HepG2 (cell line): ENCODE measurements around the gene CBFA2T2. TPM values are rescaled to one million over a fixed set of nuclear protein-coding genes. Genes with fewer than 3 reads are reported as not detected.

ENCODE experiments used
- ATAC-seq: fragments of 200-7000 bp; cut with Tn5 transposase; 3 replicates; pipeline ENCODE4 v1.9.1; 2020; ENCODE audit warnings: mild to moderate bottlenecking, moderate library complexity
- BruUV-seq: library from RNA; stranded (reverse); fragments of 400-500 nt; replicated peaks from 2 replicates; lab custom pipeline; 2021; lab: Mats Ljungman, UMichigan
- CTCF ChIA-PET: fragments of 300-600 bp; formaldehyde crosslinking; extraction: SDS; loops from one replicate; lab custom pipeline; 2021; ENCODE audit warnings: low total read pairs, inconsistent platforms, low intra/inter-chr PET ratio; lab: Yijun Ruan, JAX
- POLR2A ChIA-PET: fragments of 350-600 bp; sonication (Branson Sonifier 250); formaldehyde crosslinking; loops from one replicate; lab custom pipeline; 2020; ENCODE audit warnings: antibody characterized with exemption, inconsistent platforms; lab: Yijun Ruan, JAX
- DNase-seq: peaks from one replicate; pipeline ENCODE4 v3.0.0-alpha.2; 2015; ENCODE audit warnings: low spot score
- FAIRE-seq: peaks from 3 replicates; lab custom pipeline; 2011; peaks lifted over from hg19 to GRCh38; lab: Jason Lieb, UNC
- H2AFZ ChIP-seq: one replicate; pipeline ENCODE4 v1.6.1; 2011; ENCODE audit warnings: low read length, inconsistent platforms
- H3K27ac ChIP-seq: fragments of 300-600 bp; 3 replicates; pipeline ENCODE4 v1.8.0; 2011; ENCODE audit warnings: mixed run types, mild to moderate bottlenecking, mixed read lengths, low read length, inconsistent platforms; ENCODE audit not compliant: insufficient read depth; ENCODE audit errors: extremely low read length
- H3K27me3 ChIP-seq, 2 experiments: fragments of 200-600 bp in 1 of 2; 2 replicates in 1 of 2; 3 replicates in 1 of 2; pipeline versions ENCODE4 v1.6.0 to v1.8.0; 2011; ENCODE audit warnings: low read length in 2 of 2, mild to moderate bottlenecking in 2 of 2, moderate library complexity in 2 of 2, inconsistent platforms in 1 of 2; ENCODE audit not compliant: insufficient read depth in 2 of 2, control insufficient read depth in 1 of 2
- H3K36me3 ChIP-seq, 2 experiments: fragments of 200-600 bp in 1 of 2; replicated peaks in 1 of 2; 2 replicates in 1 of 2; 3 replicates in 1 of 2; pipeline versions ENCODE4 v1.5.1 to v1.8.0; 2011; ENCODE audit warnings: low read length in 2 of 2, inconsistent platforms in 1 of 2; ENCODE audit not compliant: insufficient read depth in 2 of 2, control insufficient read depth in 1 of 2
- H3K4me1 ChIP-seq: 2 replicates; pipeline ENCODE4 v1.5.1; 2012; ENCODE audit warnings: low read length, inconsistent platforms; ENCODE audit not compliant: insufficient read depth
- H3K4me2 ChIP-seq: 2 replicates; pipeline ENCODE4 v1.6.0; 2011; ENCODE audit warnings: low read depth, low read length, inconsistent platforms
- H3K4me3 ChIP-seq, 3 experiments: fragments of 200-600 bp in 1 of 3; sonication (generic), shearing (Covaris generic) in 1 of 3; replicated peaks in 1 of 3; 2 replicates each; pipeline ENCODE4 v1.5.1; 2011 to 2016; ENCODE audit warnings: low read length in 3 of 3, inconsistent platforms in 2 of 3, low read depth in 2 of 3, mild to moderate bottlenecking in 2 of 3, control low read depth in 1 of 3, mixed read lengths in 1 of 3; ENCODE audit not compliant: insufficient read depth in 1 of 3
- H3K79me2 ChIP-seq: one replicate; pipeline ENCODE4 v1.6.1; 2011; ENCODE audit warnings: low read length, inconsistent platforms; ENCODE audit not compliant: insufficient read depth
- H3K9ac ChIP-seq: 2 replicates; pipeline ENCODE4 v1.6.0; 2011; ENCODE audit warnings: mild to moderate bottlenecking, low read depth, low read length, inconsistent platforms; ENCODE audit not compliant: insufficient read depth
- H3K9me3 ChIP-seq: 2 replicates; pipeline ENCODE4 v1.5.1; 2012; ENCODE audit warnings: mild to moderate bottlenecking, low read length
- H4K20me1 ChIP-seq: 2 replicates; pipeline ENCODE4 v1.6.0; 2011; ENCODE audit warnings: inconsistent platforms, mild to moderate bottlenecking, low read length, moderate library complexity; ENCODE audit not compliant: insufficient read depth
- EED ChIP-seq: sonication (generic); formaldehyde crosslinking; IDR thresholded peaks from 2 replicates; pipeline ENCODE4 v1.5.0; 2020; ENCODE audit warnings: mild to moderate bottlenecking, missing genetic modification reagents
- GATAD2A ChIP-seq: IDR thresholded peaks from 2 replicates; pipeline ENCODE4 v1.6.1; 2016
- IKZF1 ChIP-seq: fragments of 450-650 bp; IDR thresholded peaks from 2 replicates; pipeline ENCODE4 v1.7.1; 2016
- KDM1A ChIP-seq: IDR thresholded peaks from 2 replicates; pipeline ENCODE4 v1.6.1; 2016; ENCODE audit warnings: missing compliant biosample characterization
- KDM6A ChIP-seq: IDR thresholded peaks from 2 replicates; pipeline ENCODE4 v1.6.1; 2016; ENCODE audit warnings: low read depth
- MAFF ChIP-seq: IDR thresholded peaks from 2 replicates; pipeline ENCODE4 v1.6.1; 2011; ENCODE audit warnings: low read depth, low read length, improper control_type of control experiment
- MTA1 ChIP-seq: sonication (generic); formaldehyde crosslinking; IDR thresholded peaks from 2 replicates; pipeline ENCODE4 v1.4.0; 2020; ENCODE audit warnings: missing genetic modification reagents, mild to moderate bottlenecking, borderline replicate concordance
- NCOA2 ChIP-seq: sonication (generic); formaldehyde crosslinking; IDR thresholded peaks from 2 replicates; pipeline ENCODE4 v1.8.0; 2022; ENCODE audit warnings: inconsistent platforms
- NPAS2 ChIP-seq: sonication (generic); formaldehyde crosslinking; IDR thresholded peaks from 2 replicates; pipeline ENCODE4 v1.8.0; 2022; ENCODE audit warnings: mild to moderate bottlenecking, missing genetic modification reagents, borderline replicate concordance
- PAF1 ChIP-seq: IDR thresholded peaks from 2 replicates; pipeline ENCODE4 v1.6.1; 2016; ENCODE audit warnings: missing genetic modification reagents, missing compliant biosample characterization
- PCBP1 ChIP-seq: fragments of 200-400 bp; formaldehyde crosslinking; IDR thresholded peaks from 2 replicates; pipeline ENCODE4 v1.6.1; 2017; ENCODE audit warnings: mild to moderate bottlenecking, low read depth, low read length, borderline replicate concordance
- PCBP2 ChIP-seq: fragments of 200-400 bp; formaldehyde crosslinking; optimal IDR thresholded peaks from 2 replicates; pipeline ENCODE3; 2018; ENCODE audit warnings: low read length, low read depth; ENCODE audit not compliant: poor library complexity, severe bottlenecking
- POLR2G ChIP-seq: fragments of 200-400 bp; formaldehyde crosslinking; IDR thresholded peaks from 2 replicates; pipeline ENCODE4 v1.6.1; 2018; ENCODE audit warnings: mild to moderate bottlenecking, low read depth, low read length, moderate library complexity
- RBM22 ChIP-seq: fragments of 200-400 bp; formaldehyde crosslinking; optimal IDR thresholded peaks from 2 replicates; pipeline ENCODE3; 2017; ENCODE audit warnings: mild to moderate bottlenecking, low read length, moderate library complexity
- SAFB2 ChIP-seq: sonication (generic); formaldehyde crosslinking; IDR thresholded peaks from 2 replicates; pipeline ENCODE4 v1.5.1; 2020; ENCODE audit warnings: missing genetic modification reagents, low read depth, mild to moderate bottlenecking, borderline replicate concordance
- SMC3 ChIP-seq: IDR thresholded peaks from 2 replicates; pipeline ENCODE4 v1.6.1; 2011; ENCODE audit warnings: low read length, improper control_type of control experiment
- TEAD3 ChIP-seq: optimal IDR thresholded peaks from 2 replicates; pipeline ENCODE3; 2016; ENCODE audit warnings: borderline replicate concordance
- ZBTB7B ChIP-seq: sonication (generic); formaldehyde crosslinking; IDR thresholded peaks from 2 replicates; pipeline ENCODE4 v1.4.0; 2020; ENCODE audit warnings: missing genetic modification reagents
- ZFP36L1 ChIP-seq: sonication (generic); formaldehyde crosslinking; IDR thresholded peaks from 2 replicates; pipeline ENCODE4 v1.8.0; 2022; ENCODE audit warnings: mild to moderate bottlenecking, missing genetic modification reagents, moderate library complexity
- ZNF512B ChIP-seq: sonication (generic); formaldehyde crosslinking; IDR thresholded peaks from 2 replicates; pipeline ENCODE4 v1.5.1; 2020; ENCODE audit warnings: missing genetic modification reagents, mild to moderate bottlenecking, borderline replicate concordance
- ZSCAN31 ChIP-seq: sonication (generic); formaldehyde crosslinking; IDR thresholded peaks from 2 replicates; pipeline ENCODE4 v1.5.0; 2020; ENCODE audit warnings: low read depth, mild to moderate bottlenecking, missing genetic modification reagents
- ZZZ3 ChIP-seq: sonication (generic); formaldehyde crosslinking; IDR thresholded peaks from 2 replicates; pipeline ENCODE4 v1.4.0; 2020; ENCODE audit warnings: missing genetic modification reagents, mild to moderate bottlenecking, borderline replicate concordance
- WGBS: methylation state at CpG from one replicate; pipeline ENCODE4 v1.1.6; 2017; ENCODE audit warnings: low lambda C conversion rate; 5-methylcytosine and 5-hydroxymethylcytosine counted together
- in situ Hi-C: cut with HindIII; loops from 2 replicates; pipeline ENCODE4 v1.10.0; 2017; ENCODE audit warnings: low pct_unique_long_range_greater_than_20kb; ENCODE audit not compliant: extremely low pct_ligation_motif_present
- intact Hi-C: fragments of 100-400 bp; cut with micrococcal nuclease; formaldehyde crosslinking; loops from one replicate; pipeline ENCODE4 v1.10.0; 2022; ENCODE audit not compliant: unreplicated experiment
- polyA plus RNA-seq, 8 experiments: library from polyadenylated mRNA; depleted of rRNA in 3 of 8; stranded (reverse) in 7 of 8; unstranded in 1 of 8; fragments of >200 nt; fragmentation: Illumina TruSeq in 4 of 8; extraction: Trizol in 4 of 8; gene quantifications; 2 replicates each; pipeline versions ENCODE4 v1.2.1 to v1.2.3, GENCODE V29; 2011 to 2016; ENCODE audit warnings: low read depth in 4 of 8, missing spikeins in 1 of 8, mixed read lengths in 1 of 8; ENCODE audit not compliant: insufficient read depth in 1 of 8
- total RNA-seq, 5 experiments: library from RNA; depleted of rRNA; stranded (reverse); fragments of >200 nt; fragmentation: Illumina TruSeq; extraction: Trizol; gene quantifications; 2 replicates each; pipeline ENCODE4 v1.2.3, GENCODE V29; 2016; ENCODE audit warnings: low read depth in 1 of 5

The CBFA2T2 gene
- total and polyA plus RNA-seq, 2 of the 13 experiments (the other 11 are each of a cell fraction or from before 2014, with no cell fraction given): 6.3 to 21.2 TPM

DNA sequence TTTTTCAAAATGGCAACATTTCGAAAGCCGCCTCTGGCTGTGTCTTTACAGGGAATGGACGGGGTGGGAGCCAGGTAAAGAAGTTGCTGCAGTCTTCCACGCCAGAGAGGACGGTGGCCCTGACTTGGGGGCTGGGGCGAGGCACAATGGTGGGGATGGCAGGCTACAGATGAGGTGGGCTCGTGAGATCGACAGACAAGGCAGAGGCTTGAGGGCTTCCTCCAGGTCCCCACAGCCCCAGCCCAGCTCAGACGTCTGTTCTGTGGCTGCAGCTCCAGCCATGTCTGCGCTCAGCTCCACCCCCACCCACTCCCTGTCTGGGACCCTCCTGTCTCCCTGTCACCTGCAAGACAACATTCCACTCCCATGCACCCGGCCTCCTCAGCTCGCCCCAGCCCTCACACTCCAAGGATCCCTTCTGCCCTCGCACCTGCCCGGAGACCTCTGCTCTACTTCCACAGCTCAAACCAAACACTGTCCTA lies 164.8 kb downstream of the CBFA2T2 start:
- H4K20me1 ChIP-seq: no peaks in the 10 kb centered on the region
- WGBS: 88% methylated on average over 13 of the region's 14 CpGs
- peaks cover 24 to 32% of the 10 kb centered on the region in 2 experiments; a peak in 4 of 5 replicates for H3K36me3 ChIP-seq
- ChIA-PET CTCF (interaction anchor here (4.7 kb wide), 1 partner anchor 196 kb away, joined by 53 read pairs; no protein-coding TSS in a partner anchor), POLR2A (interaction anchor here (1.7 to 2.2 kb wide), 2 partner anchors 9 to 20 kb away, joined by 5 to 24 read pairs; no protein-coding TSS in a partner anchor)
- no peak overlapping the region for H3K9ac ChIP-seq
- no peak overlapping the region for H3K4me3 ChIP-seq
- intact Hi-C loops: loop anchor here (5.0 kb wide), 1 partner anchor 137 kb away; no protein-coding TSS in a partner anchor
- no peaks in the 10 kb centered on the region for H3K79me2 ChIP-seq
- H2AFZ ChIP-seq: no peak overlapping the region
- no peaks in the 10 kb centered on the region for H3K27me3 ChIP-seq
- H3K4me2 ChIP-seq: no peak overlapping the region
- H3K4me1 ChIP-seq: peaks cover 37% of the 10 kb centered on the region
- no peak for DNase-seq
- FAIRE-seq: no peak
- ATAC-seq: peak; percentile 0; the same call in 1 of the 3 replicates
- no peaks in the 10 kb centered on the region for H3K9me3 ChIP-seq
- no peak overlapping the region for H3K27ac ChIP-seq
- in situ Hi-C loops: loop anchor here (5.0 kb wide), 1 partner anchor 192 kb away; no protein-coding TSS in a partner anchor
- no TSS peak for BruUV-seq
- TF ChIP-seq NCOA2 (CRISPR knock-in tag) (no peak), MTA1 (CRISPR knock-in tag) (no peak), PAF1 (CRISPR knock-in tag) (peak; percentile 21; the same call in 1 of the 2 replicates), PCBP2 (no peak), KDM6A (CRISPR knock-in tag) (no peak), POLR2G (peak; percentile 57), NPAS2 (CRISPR knock-in tag) (no peak), KDM1A (CRISPR knock-in tag) (no peak), MAFF (no peak), GATAD2A (CRISPR knock-in tag) (no peak), ZNF512B (CRISPR knock-in tag) (no peak), PCBP1 (0 out of 2 replicates have a peak, but pooled peaks have one; percentile 53), IKZF1 (no peak), RBM22 (peak; percentile 82), TEAD3 (CRISPR knock-in tag) (no peak), SAFB2 (CRISPR knock-in tag) (no peak), EED (CRISPR knock-in tag) (no peak), ZFP36L1 (CRISPR knock-in tag) (no peak), ZZZ3 (CRISPR knock-in tag) (no peak), ZSCAN31 (CRISPR knock-in tag) (no peak), SMC3 (no peak), ZBTB7B (no peak)
